Left lung (tissue), 10 donors: Measurements from ENCODE around the gene CBY1. TPM values are rescaled to one million over a fixed set of nuclear protein-coding genes. Genes with fewer than 3 reads are reported as not detected.
A peak's percentile ranks its signal among the peaks of the same experiment; 100 is the strongest.

Source experiments
- ATAC-seq: fragments of 200-7000 bp; cut with Tn5 transposase; one replicate; pipeline ENCODE4 v1.9.1; 2020; ENCODE audit warnings: moderate library complexity
- DNase-seq, 4 donors: peaks; one replicate each; pipeline ENCODE4 v3.0.0-alpha.2; 2013 to 2020
- H3K27ac ChIP-seq, 2 donors: fragments of 200-600 bp; sonication (generic) in 1 of 2; one replicate each; pipeline versions ENCODE4 v1.5.0 to v1.8.0; 2020 to 2021
- H3K27me3 ChIP-seq, 2 donors: fragments of 200-600 bp; sonication (generic) in 1 of 2; one replicate each; pipeline versions ENCODE4 v1.5.0 to v1.8.0; 2020 to 2021
- H3K36me3 ChIP-seq, 2 donors: fragments of 200-600 bp; sonication (generic) in 1 of 2; one replicate each; pipeline versions ENCODE4 v1.5.0 to v1.8.0; 2020 to 2021
- H3K4me1 ChIP-seq, 2 donors: fragments of 200-600 bp; one replicate each; pipeline ENCODE4 v1.8.0; 2021
- H3K4me3 ChIP-seq, 2 donors: fragments of 200-600 bp; sonication (generic) in 1 of 2; one replicate each; pipeline versions ENCODE4 v1.5.0 to v1.8.0; 2020 to 2021; ENCODE audit warnings: mild to moderate bottlenecking in 1 of 2
- H3K9me3 ChIP-seq, 2 donors: fragments of 200-600 bp; sonication (generic) in 1 of 2; one replicate each; pipeline versions ENCODE4 v1.5.0 to v1.8.0; 2020 to 2021
- CTCF ChIP-seq, 2 donors: fragments of 200-600 bp; sonication (generic) in 1 of 2; IDR thresholded peaks; one replicate each; pipeline versions ENCODE4 v1.5.0 to v1.8.0; 2021; ENCODE audit warnings: antibody characterized with exemption in 2 of 2
- intact Hi-C, 2 donors: fragments of 100-400 bp; cut with DNase I; formaldehyde crosslinking; loops; one replicate each; pipeline versions ENCODE4 v1.11.2 to v1.14.2; 2022
- polyA plus RNA-seq, 6 donors: library from polyadenylated mRNA; unstranded; fragments of 120-200 nt; gene quantifications; one replicate each; pipeline ENCODE4 v1.2.1, GENCODE V29; 2013; ENCODE audit not compliant: insufficient read length in 6 of 6
- total RNA-seq, 2 donors: library from RNA; stranded (reverse); fragmentation: NEBNext Ultra II Directional; extraction: Animal tissue kit (Norgen Biotek cat#: 25700); gene quantifications; one replicate each; pipeline ENCODE4 v1.2.1, GENCODE V29; 2021
- donor health status: DM: no; HTN: yes; CAD: no.
- donor health status: DM: no; HTN: no; CAD: no.

Gene CBY1
- total and polyA plus RNA-seq, 8 donors, result 24.4 to 56.6 (median 52.0) TPM

DNA sequence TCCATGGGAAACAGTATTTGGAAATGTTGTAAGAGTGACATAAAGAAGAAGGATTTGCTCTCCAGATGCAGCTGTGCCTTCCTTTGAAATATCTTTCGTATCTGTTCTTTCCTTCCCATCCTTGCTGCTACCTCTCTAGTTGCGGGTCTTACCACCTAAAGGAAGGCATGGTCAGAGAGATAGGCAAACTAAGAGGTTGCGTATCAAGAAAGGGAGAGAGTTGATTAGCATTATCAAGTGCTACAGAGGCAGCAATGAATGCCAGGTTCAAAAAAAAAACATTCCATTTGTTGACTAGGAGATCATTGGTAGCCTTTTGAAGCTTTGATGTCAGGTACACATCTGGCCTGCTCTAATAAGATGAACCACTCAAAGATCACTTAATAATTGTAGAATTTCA, 53.9 kb downstream of the CBY1 start:
- Histone ChIP-seq H3K4me1 (peaks cover 12 to 82% of the 10 kb centered on the region in 2 donors), H3K27ac (peak overlapping the region in 1 of 2 donors; percentile 55), H3K4me3 (no peak overlapping the region), H3K9me3 (no peaks in the 10 kb centered on the region), H3K27me3 (no peaks in the 10 kb centered on the region), H3K36me3 (peaks cover 0 to 16% of the 10 kb centered on the region in 2 donors)
- TF ChIP-seq CTCF (IDR thresholded peaks at IDR 0.05), result no peak
- intact Hi-C loops, result no loop called here
- DNase-seq (no peak), ATAC-seq (no peak)

DNA sequence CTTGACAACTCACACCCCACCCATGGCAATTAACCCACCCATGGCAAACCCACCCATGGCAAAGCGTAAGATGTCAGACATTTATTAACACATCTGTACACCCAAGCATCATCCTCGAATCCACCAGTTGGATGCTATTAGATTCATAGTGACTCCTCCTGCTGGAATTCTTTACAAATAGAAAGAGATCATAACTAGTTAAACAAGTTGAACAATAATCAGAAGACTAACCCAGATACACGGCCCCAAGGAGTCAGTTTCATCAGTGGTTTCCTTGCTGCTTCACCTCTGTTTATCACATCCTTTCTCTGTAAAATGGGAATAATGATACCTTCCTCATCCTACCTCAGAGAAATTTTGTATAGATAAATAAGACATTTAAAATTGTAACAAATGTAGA, 54.4 kb downstream of the CBY1 start:
- no peak for TF ChIP-seq CTCF (IDR thresholded peaks at IDR 0.05)
- Histone ChIP-seq H3K27ac (no peak overlapping the region), H3K9me3 (no peaks in the 10 kb centered on the region), H3K4me1 (peaks cover 12 to 84% of the 10 kb centered on the region in 2 donors), H3K4me3 (no peak overlapping the region), H3K27me3 (no peaks in the 10 kb centered on the region), H3K36me3 (peaks cover 0 to 19% of the 10 kb centered on the region in 2 donors)
- no peak for DNase-seq
- intact Hi-C loops, result no loop called here
- ATAC-seq, result no peak

DNA sequence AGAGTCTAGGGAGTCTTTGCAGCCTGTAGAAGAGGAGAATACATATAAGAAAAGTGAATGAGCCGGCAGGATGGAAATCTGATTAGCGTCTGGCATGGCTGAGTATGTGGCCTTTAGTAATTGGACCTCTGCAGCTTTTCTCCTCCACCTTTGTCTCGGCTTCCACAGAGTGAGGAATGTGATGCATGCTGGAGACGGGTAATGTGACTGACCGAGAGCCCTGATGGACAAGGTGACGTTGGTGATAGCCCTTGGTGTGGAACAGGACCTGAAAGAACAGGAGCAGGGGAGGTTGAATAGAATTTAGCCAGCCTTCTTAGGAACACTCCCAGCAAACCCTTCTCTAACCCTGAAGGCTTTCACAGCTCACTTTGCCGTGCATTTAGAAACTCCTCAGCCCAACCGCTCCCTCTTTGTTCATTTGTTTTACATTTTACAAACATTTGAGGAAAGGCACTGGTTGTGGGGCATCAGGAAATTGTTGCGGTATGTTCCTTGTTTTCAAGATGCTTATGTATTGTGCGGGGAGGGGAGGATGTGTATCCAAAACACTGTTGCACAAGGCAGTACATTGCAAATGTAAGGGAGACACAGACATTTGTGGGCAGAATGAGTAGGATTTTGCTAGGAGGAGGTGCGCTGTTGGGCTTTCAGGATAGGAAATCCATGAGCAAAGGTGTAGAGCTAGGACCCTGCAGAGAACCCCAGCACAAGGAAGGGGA, 56.2 kb downstream of the CBY1 start:
- no peaks in the 10 kb centered on the region for H3K27me3 ChIP-seq
- no peak overlapping the region for H3K4me3 ChIP-seq
- H3K36me3 ChIP-seq, result peaks cover 0 to 37% of the 10 kb centered on the region in 2 donors
- DNase-seq (no peak), ATAC-seq (no peak)
- no peak for TF ChIP-seq CTCF (IDR thresholded peaks at IDR 0.05)
- peaks cover 5 to 74% of the 10 kb centered on the region in 2 donors for H3K4me1 ChIP-seq
- intact Hi-C loops, result no loop called here
- no peaks in the 10 kb centered on the region for H3K9me3 ChIP-seq
- peak overlapping the region in 1 of 2 donors; percentile 13 for H3K27ac ChIP-seq

DNA sequence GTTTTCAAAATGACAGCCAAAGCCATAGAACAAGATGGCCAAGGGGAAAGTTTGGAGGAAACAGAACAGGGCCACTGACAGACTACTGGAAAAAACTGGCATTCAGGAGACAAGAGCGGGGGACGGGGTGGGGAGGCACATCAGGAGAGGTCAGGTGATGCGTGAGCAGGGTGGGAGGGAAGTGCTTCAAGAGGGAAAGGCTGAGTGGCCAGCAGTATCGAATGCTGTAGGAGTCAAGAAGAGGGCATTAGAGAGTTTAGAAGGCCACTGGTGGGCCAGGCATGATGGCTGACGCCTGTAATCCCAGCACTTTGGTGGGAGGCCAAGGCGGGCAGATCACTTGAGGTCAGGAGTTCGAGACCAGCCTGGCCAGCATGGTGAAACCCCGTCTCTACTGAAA, 57.5 kb downstream of the CBY1 start:
- Histone ChIP-seq H3K27me3 (no peaks in the 10 kb centered on the region), H3K4me1 (peaks cover 12 to 74% of the 10 kb centered on the region in 2 donors), H3K27ac (no peak overlapping the region), H3K4me3 (no peak overlapping the region), H3K36me3 (peaks cover 0 to 47% of the 10 kb centered on the region in 2 donors), H3K9me3 (no peaks in the 10 kb centered on the region)
- ATAC-seq (peak; percentile 7), DNase-seq (no peak)
- intact Hi-C loops, result no loop called here
- no peak for TF ChIP-seq CTCF (IDR thresholded peaks at IDR 0.05)

- ATAC-seq, result peak; percentile 24
- DNase-seq, result peak in 1 of 4 donors; percentile 44
- H3K4me1 ChIP-seq, result peaks cover 12 to 65% of the 10 kb centered on the region in 2 donors
These were observed 58.8 kb downstream of the CBY1 start for GRCh38 chr22:38715176-38715764.

More at GRCh38 chr22:38715176-38715764, 58.8 kb downstream of the CBY1 start:
- H3K4me3 ChIP-seq, result no peak overlapping the region
- no peak overlapping the region for H3K27ac ChIP-seq
- no peak for TF ChIP-seq CTCF (IDR thresholded peaks at IDR 0.05)
- intact Hi-C loops, result no loop called here
- peaks cover 0 to 51% of the 10 kb centered on the region in 2 donors for H3K36me3 ChIP-seq
- H3K27me3 ChIP-seq, result no peaks in the 10 kb centered on the region
- no peaks in the 10 kb centered on the region for H3K9me3 ChIP-seq
